Measurements from ENCODE around the gene LSM2.

The LSM2 gene

DNA sequence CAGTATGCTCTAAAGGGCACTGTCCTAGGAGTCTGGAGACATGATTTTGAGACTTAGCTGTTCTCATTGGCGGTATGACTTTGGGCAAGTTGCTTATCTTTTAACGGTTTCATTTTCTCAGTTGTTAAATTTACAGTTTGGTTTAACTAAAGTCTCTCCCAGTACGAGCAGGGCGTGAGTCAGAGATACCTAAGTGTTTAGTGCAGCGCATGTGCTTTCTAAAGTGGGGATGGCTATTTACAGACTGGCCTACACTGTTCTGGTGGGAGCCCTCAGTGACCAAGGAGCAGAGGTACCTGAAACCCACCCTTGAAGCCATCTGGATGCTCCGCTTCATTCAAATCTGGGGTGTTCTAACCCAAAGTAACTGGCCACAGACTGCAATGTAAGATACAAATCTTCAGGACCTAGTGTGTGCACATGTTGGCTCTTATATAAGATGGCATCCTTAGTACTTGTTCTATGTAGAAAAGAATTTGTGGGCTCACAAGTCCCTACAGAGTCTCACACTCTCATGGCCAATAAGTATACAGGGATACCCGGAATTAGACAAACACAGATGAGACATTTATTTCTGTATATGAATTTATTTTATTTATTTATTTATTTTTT lies 56.2 kb downstream of the LSM2 start:
- Mint-ChIP-seq H3K9me3 (no peaks in the 10 kb centered on the region), H3K36me3 (peaks cover 14% of the 10 kb centered on the region), H3K4me3 (no peak overlapping the region), H3K27ac (peak overlapping the region; percentile 12), H3K27me3 (no peaks in the 10 kb centered on the region), H3K4me1 (no peaks in the 10 kb centered on the region)
- no peak for DNase-seq
- CTCF ChIA-PET: no interaction called here

DNA sequence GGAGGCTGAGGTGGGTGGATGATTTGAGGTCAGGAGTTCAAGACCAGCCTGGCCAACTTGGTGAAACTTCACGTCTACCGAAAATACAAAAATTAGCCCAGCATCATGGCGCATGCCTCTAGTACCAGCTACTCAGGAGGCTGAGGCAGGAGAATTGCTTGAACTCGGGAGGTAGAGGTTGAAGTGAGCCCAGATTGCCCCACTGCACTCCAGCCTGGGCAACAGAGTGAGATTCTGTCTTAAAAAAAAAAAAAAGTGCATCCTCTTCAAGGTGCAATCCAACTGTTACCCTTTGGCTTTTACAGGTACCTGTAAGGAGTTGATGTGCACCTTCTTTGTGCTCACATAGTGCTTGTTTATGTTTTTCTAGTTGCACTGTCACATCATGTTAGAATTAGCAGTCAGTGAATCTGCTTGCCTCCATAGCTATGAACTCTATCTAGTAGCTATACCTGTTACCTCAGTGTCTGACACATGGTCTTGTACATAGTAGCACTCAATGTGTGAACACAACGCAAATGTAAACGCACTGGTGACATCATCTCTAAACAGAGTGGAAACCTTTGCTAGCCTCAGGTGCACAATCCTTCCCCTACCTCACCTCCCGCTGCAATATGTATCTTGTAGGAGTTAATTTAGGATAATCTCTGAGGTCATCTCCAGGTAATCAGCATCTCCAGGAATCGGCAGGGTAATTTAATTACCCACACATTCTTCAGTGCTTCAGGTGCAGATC lies 57.3 kb downstream of the LSM2 start:
- DNase-seq: no peak
- CTCF ChIA-PET: interaction anchor here (0.6 kb wide), 1 partner anchor 45 kb away, joined by 3 read pairs; no protein-coding TSS in a partner anchor
- peaks cover 18% of the 10 kb centered on the region for H3K36me3 Mint-ChIP-seq
- no peaks in the 10 kb centered on the region for H3K27me3 Mint-ChIP-seq
- H3K4me1 Mint-ChIP-seq: no peaks in the 10 kb centered on the region
- H3K27ac Mint-ChIP-seq: peak overlapping the region; percentile 50
- H3K9me3 Mint-ChIP-seq: no peaks in the 10 kb centered on the region
- no peak overlapping the region for H3K4me3 Mint-ChIP-seq
